ENCODE data around the gene IFT22. TPM values are rescaled to one million over a fixed set of nuclear protein-coding genes. Genes with fewer than 3 reads are reported as not detected.

The IFT22 gene
- total RNA-seq = 16.2 TPM
- long read RNA-seq, transcript IFT22-201 (5 exons, 1,130 nt) = major isoform, 8 of 13 reads
- long read RNA-seq, partial matches to known transcripts = 0 of 13 reads
- long read RNA-seq, other reads (novel, unspliced or antisense) = 1 of 13 reads

DNA sequence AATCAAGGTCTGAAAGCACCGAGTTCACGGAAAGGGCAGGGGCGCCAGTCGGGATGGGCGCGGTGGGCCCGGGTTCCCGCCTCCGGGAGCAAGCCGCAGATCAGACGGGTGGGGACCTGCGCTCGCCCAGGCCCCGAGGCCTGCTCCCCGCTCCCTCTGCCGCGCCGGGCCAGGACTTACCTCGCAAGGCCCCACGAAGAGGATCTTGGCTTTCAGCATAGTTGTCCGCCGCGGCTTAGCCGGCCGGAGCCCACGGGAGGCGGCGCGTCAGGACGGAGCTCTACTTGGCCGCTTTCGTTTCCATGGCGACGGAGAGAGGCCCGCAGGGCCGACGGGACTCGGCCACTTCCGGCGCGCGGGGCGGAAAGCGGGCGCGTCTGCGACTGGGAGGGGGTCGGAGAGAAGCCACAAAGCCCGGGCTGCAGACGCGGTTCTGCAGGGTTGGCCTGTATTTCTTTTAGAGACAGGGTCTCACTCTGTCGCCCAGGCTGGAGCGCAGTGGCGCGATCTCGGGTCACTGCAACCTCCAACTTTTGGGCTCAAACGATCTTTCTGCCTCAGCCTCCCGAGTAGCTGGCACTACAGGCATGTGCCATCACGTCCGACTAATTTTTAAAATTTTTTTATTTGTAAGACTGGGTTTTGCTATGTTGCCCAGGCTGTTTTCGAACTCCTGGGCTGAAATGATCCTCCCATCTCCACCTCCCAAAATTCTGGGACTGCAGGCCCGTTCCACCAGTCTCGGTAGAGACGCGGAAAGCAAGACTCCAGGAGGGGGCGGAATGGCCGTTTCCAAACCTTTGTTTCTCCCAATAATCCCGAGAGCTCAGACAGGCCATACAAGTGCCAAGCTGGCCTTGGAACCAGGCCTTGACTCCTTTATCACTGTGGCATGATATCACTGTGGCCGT, at the start of gene IFT22:
Gene IFT22 (minus strand): TSS at position 322 of the 911 bp plus-strand sequence. CDS start 103 bp downstream, at position 219.
- H3K27me3 ChIP-seq = no peaks in the 10 kb centered on the region
- no peaks in the 10 kb centered on the region for H3K36me3 ChIP-seq
- H3K27ac ChIP-seq = peak within 1 kb of the TSS; percentile 87
- H3K4me1 ChIP-seq = peaks cover 6% of the 10 kb centered on the region
- peak within 1 kb of the TSS; percentile 79 for H3K4me3 ChIP-seq
- intact Hi-C loops (cut with DNase I) = no loop called here
- TF ChIP-seq, protein P1, sequence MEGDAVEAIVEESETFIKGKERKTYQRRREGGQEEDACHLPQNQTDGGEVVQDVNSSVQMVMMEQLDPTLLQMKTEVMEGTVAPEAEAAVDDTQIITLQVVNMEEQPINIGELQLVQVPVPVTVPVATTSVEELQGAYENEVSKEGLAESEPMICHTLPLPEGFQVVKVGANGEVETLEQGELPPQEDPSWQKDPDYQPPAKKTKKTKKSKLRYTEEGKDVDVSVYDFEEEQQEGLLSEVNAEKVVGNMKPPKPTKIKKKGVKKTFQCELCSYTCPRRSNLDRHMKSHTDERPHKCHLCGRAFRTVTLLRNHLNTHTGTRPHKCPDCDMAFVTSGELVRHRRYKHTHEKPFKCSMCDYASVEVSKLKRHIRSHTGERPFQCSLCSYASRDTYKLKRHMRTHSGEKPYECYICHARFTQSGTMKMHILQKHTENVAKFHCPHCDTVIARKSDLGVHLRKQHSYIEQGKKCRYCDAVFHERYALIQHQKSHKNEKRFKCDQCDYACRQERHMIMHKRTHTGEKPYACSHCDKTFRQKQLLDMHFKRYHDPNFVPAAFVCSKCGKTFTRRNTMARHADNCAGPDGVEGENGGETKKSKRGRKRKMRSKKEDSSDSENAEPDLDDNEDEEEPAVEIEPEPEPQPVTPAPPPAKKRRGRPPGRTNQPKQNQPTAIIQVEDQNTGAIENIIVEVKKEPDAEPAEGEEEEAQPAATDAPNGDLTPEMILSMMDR (IDR thresholded peaks at IDR 0.05) = peak; percentile 21
- ATAC-seq = peak; percentile 99
- no peaks in the 10 kb centered on the region for H3K9me3 ChIP-seq
- DNase-seq = peak; percentile 96

DNA sequence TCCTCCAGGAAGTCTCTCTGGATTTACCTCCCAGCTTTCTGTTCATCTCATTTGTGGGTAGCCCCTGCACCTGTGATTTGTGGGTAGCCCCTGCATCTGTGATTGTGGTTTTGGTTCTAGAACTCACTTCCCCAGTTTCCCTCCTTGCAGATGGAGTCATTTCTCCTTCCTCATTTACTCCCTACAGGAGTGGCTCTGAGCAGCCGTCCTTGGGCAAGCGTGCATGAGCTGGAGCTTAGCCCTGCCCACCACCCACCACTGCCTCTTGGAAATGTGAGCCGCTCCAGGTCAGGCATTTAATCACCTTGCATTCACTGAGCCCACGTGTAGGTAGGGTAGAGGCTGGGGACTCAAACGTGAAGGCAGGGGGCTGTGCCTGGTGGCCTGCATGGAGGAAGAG, 49.2 kb upstream of the IFT22 start:
- intact Hi-C loops (cut with DNase I) = no loop called here
- peak; percentile 65 for ATAC-seq
- Histone ChIP-seq H3K4me3 (no peak overlapping the region), H3K27ac (no peak overlapping the region), H3K27me3 (no peaks in the 10 kb centered on the region), H3K4me1 (peaks cover 9% of the 10 kb centered on the region), H3K36me3 (no peaks in the 10 kb centered on the region), H3K9me3 (no peaks in the 10 kb centered on the region)
- TF ChIP-seq, protein P1 (IDR thresholded peaks at IDR 0.05) = no peak
- DNase-seq = no peak

DNA sequence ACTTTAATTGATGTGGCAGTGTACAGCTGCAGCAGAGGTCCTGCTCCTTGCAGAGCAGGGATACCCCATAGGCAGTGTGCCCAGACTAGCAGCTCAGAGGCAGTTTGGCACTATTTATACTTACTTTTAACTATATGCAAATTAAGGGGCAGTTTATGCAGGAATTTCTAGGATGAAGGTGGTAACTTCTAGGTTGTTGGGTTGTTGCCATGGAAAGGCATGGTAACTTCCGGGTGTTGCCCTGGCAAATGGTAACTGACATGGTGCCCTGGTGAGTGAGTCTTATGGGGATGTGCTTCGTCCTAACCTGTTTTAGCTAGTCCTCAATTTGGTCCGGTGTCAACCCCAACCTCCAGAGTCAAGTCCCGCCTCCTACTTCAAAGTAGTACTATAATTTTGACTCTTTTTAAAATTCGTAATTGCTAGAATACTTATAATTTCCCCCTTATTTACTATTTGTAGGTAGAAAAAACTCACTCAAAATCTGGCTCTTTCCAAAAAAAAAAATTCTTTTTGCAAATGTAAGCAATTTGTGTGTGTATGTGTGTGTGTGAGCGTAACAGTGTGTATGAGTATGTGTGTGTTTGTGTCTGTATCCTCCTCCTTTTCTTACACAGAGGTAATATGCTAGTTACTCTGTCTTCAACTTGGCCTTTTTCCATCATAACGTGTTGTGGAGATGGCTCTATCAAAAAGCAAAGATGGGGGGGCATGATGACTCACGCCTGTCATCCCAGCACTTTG, 47.0 kb upstream of the IFT22 start:
- TF ChIP-seq, protein P1 (IDR thresholded peaks at IDR 0.05) = no peak
- H3K36me3 ChIP-seq = no peaks in the 10 kb centered on the region
- no peak overlapping the region for H3K27ac ChIP-seq
- intact Hi-C loops (cut with DNase I) = no loop called here
- H3K4me3 ChIP-seq = no peak overlapping the region
- DNase-seq (no peak), ATAC-seq (no peak)
- peaks cover 5% of the 10 kb centered on the region for H3K4me1 ChIP-seq
- H3K27me3 ChIP-seq = peaks cover 6% of the 10 kb centered on the region
- no peaks in the 10 kb centered on the region for H3K9me3 ChIP-seq

DNA sequence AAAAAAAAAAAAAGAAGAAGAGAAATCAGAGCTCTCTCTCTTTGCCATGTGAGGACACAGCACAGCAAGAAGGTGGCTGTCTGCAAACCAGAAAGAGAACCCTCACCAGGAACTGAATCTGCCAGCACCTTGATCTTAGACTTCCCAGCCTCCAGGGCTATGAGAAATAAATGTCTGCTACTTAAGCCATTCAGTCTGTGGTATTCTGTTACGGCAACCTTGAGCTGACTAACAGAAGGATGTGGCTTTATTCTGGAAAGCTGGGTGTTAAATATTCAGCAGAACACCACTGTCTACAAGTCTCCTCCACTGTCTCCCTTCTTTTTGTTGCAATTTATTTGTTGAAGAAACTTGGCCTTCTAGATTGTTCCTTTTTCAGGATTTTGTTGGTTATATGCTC, 46.1 kb upstream of the IFT22 start:
- intact Hi-C loops (cut with DNase I) = no loop called here
- peaks cover 12% of the 10 kb centered on the region for H3K27me3 ChIP-seq
- no peaks in the 10 kb centered on the region for H3K9me3 ChIP-seq
- H3K4me1 ChIP-seq = peaks cover 4% of the 10 kb centered on the region
- TF ChIP-seq, protein P1 (IDR thresholded peaks at IDR 0.05) = no peak
- ATAC-seq (no peak), DNase-seq (no peak)
- H3K4me3 ChIP-seq = no peak overlapping the region
- no peak overlapping the region for H3K27ac ChIP-seq
- no peaks in the 10 kb centered on the region for H3K36me3 ChIP-seq

DNA sequence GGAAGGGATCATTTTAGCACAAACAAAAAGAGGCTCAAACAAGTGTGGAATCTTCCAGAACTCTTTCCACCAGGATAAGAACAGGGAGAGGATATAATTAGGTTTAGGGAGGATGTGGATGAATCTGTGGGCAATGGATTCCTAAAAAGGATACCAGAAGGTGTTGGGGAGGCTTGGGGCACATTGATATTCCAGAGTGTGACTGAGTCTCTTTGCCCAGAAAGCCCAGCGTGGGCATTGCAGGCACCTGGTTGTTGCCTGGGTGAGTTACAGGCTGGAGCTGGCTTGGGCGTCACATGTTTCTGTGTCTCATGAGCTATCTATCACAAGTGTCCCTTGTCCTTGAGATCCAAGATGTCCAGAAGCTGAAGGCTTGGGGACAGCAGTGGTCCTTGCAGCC, 44.3 kb upstream of the IFT22 start:
- ATAC-seq (no peak), DNase-seq (no peak)
- no peaks in the 10 kb centered on the region for H3K9me3 ChIP-seq
- peaks cover 22% of the 10 kb centered on the region for H3K27me3 ChIP-seq
- TF ChIP-seq, protein P1 (IDR thresholded peaks at IDR 0.05) = no peak
- H3K36me3 ChIP-seq = no peaks in the 10 kb centered on the region
- H3K27ac ChIP-seq = no peak overlapping the region
- H3K4me1 ChIP-seq = peaks cover 7% of the 10 kb centered on the region
- intact Hi-C loops (cut with DNase I) = no loop called here
- no peak overlapping the region for H3K4me3 ChIP-seq

Data from upper lobe of right lung (tissue), 1 donor.